B cell (primary cell): ENCODE data around the gene ETFB.

Experiments used
- CTCF ChIP-seq: fragments of 200-600 bp; IDR thresholded peaks from one replicate; pipeline ENCODE4 v1.8.0; 2022; ENCODE audit warnings: antibody characterized with exemption, mild to moderate bottlenecking
- EZH2 ChIP-seq: IDR thresholded peaks from 2 replicates; pipeline ENCODE4 v1.6.1; 2012; ENCODE audit warnings: borderline replicate concordance, low read depth, mild to moderate bottlenecking, moderate library complexity, low read length; ENCODE audit not compliant: insufficient read depth, poor library complexity, severe bottlenecking

- TF ChIP-seq CTCF (no peak), EZH2 (no peak)
These were observed 800 bp downstream of the ETFB start for GRCh38 chr19:51365211-51365964.
